Measurements from ENCODE around the gene PAX3.

DNA sequence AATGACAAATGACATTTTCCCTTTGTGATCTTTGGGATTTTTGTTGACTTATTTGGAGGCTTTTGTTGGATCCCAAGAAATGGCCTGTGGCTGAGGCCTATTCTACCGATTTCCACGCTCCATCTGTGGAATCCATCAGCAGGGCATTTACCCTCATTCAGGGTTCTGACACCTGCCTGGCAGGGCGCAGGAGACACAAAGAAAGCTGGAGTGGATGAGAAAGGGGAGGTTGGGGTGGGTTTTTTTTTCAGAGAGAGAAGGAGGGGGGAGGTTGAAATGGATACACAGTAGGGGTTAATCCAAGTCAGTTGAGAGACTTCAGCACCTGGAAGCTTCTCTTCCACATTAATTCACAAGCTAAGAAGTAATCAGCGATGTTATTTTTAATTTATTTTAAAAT lies 59.7 kb downstream of the PAX3 start:
- no peak for TF ChIP-seq POLR2A (IDR thresholded peaks at IDR 0.05)
- no peak for TF ChIP-seq CTCF (IDR thresholded peaks at IDR 0.05)

All from heart left ventricle (tissue), 13 donors.